ENCODE measurements around the gene NPAS2.

- no peak for TF ChIP-seq CTCF (IDR thresholded peaks at IDR 0.05)
- no peak for TF ChIP-seq POLR2A (IDR thresholded peaks at IDR 0.05)
These were observed 6.4 kb upstream of the NPAS2 start for GRCh38 chr2:100813527-100813926.
